CD14-positive monocyte (primary cell): ENCODE data around the gene MAD1L1. TPM values are rescaled to one million over a fixed set of nuclear protein-coding genes. Genes with fewer than 3 reads are reported as not detected.

Source experiments
- DNase-seq, 3 donors: peaks; one replicate each; pipeline ENCODE4 v3.0.0-alpha.2; 2011 to 2022
- H2AFZ ChIP-seq: 2 replicates; pipeline ENCODE4 v1.6.0; 2012; ENCODE audit warnings: mild to moderate bottlenecking, low read depth, low read length, inconsistent platforms; ENCODE audit not compliant: insufficient read depth, poor library complexity, severe bottlenecking
- H3K27ac ChIP-seq, 2 donors: 1 replicate in 1 of 2; 2 replicates in 1 of 2; pipeline ENCODE4 v1.5.1; 2012 to 2013; ENCODE audit warnings: low read length in 2 of 2, control low read depth in 1 of 2, inconsistent platforms in 1 of 2, low read depth in 1 of 2, mild to moderate bottlenecking in 1 of 2
- H3K27me3 ChIP-seq, 2 donors: one replicate each; pipeline versions ENCODE4 v1.6.0 to v1.6.1; 2011 to 2013; ENCODE audit warnings: low read length in 2 of 2; ENCODE audit not compliant: control insufficient read depth in 2 of 2, insufficient read depth in 2 of 2
- H3K36me3 ChIP-seq, 2 donors: replicated peaks in 1 of 2; 1 replicate in 1 of 2; 2 replicates in 1 of 2; pipeline versions ENCODE4 v1.5.1 to v1.6.1; 2012 to 2013; ENCODE audit warnings: low read length in 2 of 2, control low read depth in 1 of 2, inconsistent platforms in 1 of 2, mild to moderate bottlenecking in 1 of 2; ENCODE audit not compliant: insufficient read depth in 2 of 2, control insufficient read depth in 1 of 2
- H3K4me1 ChIP-seq, 2 donors: 1 replicate in 1 of 2; 2 replicates in 1 of 2; pipeline versions ENCODE4 v1.5.1 to v1.6.1; 2012 to 2013; ENCODE audit warnings: low read length in 2 of 2, control low read depth in 1 of 2, inconsistent platforms in 1 of 2, mild to moderate bottlenecking in 1 of 2, moderate library complexity in 1 of 2; ENCODE audit not compliant: insufficient read depth in 2 of 2, control insufficient read depth in 1 of 2
- H3K4me2 ChIP-seq: replicated peaks from 2 replicates; pipeline ENCODE3; 2012; ENCODE audit warnings: low read length, moderate library complexity, mild to moderate bottlenecking; ENCODE audit not compliant: poor library complexity, severe bottlenecking; ENCODE audit errors: extremely low read depth
- H3K4me3 ChIP-seq, 3 experiments: fragments of 200-600 bp in 1 of 3; sonication (generic) in 1 of 3; replicated peaks in 1 of 3; 1 replicate in 2 of 3; 2 replicates in 1 of 3; pipeline ENCODE4 v1.5.1; 2011 to 2013; ENCODE audit warnings: low read length in 3 of 3, mild to moderate bottlenecking in 3 of 3, control low read depth in 2 of 3, low read depth in 2 of 3, inconsistent platforms in 1 of 3, moderate library complexity in 1 of 3
- H3K79me2 ChIP-seq: 2 replicates; pipeline ENCODE4 v1.6.0; 2012; ENCODE audit warnings: mild to moderate bottlenecking, control low read depth, inconsistent platforms, low read length, moderate library complexity; ENCODE audit not compliant: insufficient read depth
- H3K9ac ChIP-seq: 2 replicates; pipeline ENCODE4 v1.6.0; 2017; ENCODE audit warnings: low read length, mild to moderate bottlenecking; ENCODE audit not compliant: insufficient read depth, poor library complexity, severe bottlenecking
- H3K9me3 ChIP-seq, 2 donors: replicated peaks in 1 of 2; 1 replicate in 1 of 2; 2 replicates in 1 of 2; pipeline versions ENCODE4 v1.5.1 to v1.6.1; 2012 to 2013; ENCODE audit warnings: low read length in 2 of 2, control low read depth in 1 of 2; ENCODE audit not compliant: control insufficient read depth in 1 of 2, insufficient read depth in 1 of 2
- H4K20me1 ChIP-seq: 2 replicates; pipeline ENCODE4 v1.6.0; 2012; ENCODE audit warnings: mild to moderate bottlenecking, low read length, control low read depth, moderate library complexity; ENCODE audit not compliant: insufficient read depth
- H3K27ac Mint-ChIP-seq, 7 donors: one replicate each; pipeline ENCODE4 v1.8.0; 2020; ENCODE audit warnings: mild to moderate bottlenecking in 7 of 7, mixed read lengths in 7 of 7, moderate library complexity in 6 of 7, inconsistent platforms in 2 of 7
- H3K27me3 Mint-ChIP-seq, 3 donors: one replicate each; pipeline ENCODE4 v1.8.0; 2021 to 2022; ENCODE audit warnings: low read depth in 3 of 3, mild to moderate bottlenecking in 3 of 3, mixed read lengths in 3 of 3, moderate library complexity in 3 of 3, inconsistent platforms in 1 of 3
- H3K36me3 Mint-ChIP-seq, 2 donors: one replicate each; pipeline ENCODE4 v1.8.0; 2020; ENCODE audit warnings: mixed read lengths in 2 of 2, inconsistent platforms in 1 of 2, mild to moderate bottlenecking in 1 of 2
- H3K4me1 Mint-ChIP-seq: one replicate; pipeline ENCODE4 v1.8.0; 2020; ENCODE audit warnings: mild to moderate bottlenecking, mixed read lengths
- H3K4me3 Mint-ChIP-seq, 2 donors: one replicate each; pipeline ENCODE4 v1.8.0; 2020; ENCODE audit warnings: mild to moderate bottlenecking in 2 of 2, mixed read lengths in 2 of 2, moderate library complexity in 1 of 2
- H3K9me3 Mint-ChIP-seq, 7 donors: one replicate each; pipeline ENCODE4 v1.8.0; 2020 to 2022; ENCODE audit warnings: mixed read lengths in 7 of 7, mild to moderate bottlenecking in 6 of 7, moderate library complexity in 6 of 7, inconsistent platforms in 2 of 7
- CTCF ChIP-seq: fragments of 200-600 bp; IDR thresholded peaks from one replicate; pipeline ENCODE4 v1.8.0; 2022; ENCODE audit warnings: antibody characterized with exemption, mild to moderate bottlenecking
- WGBS: methylation state at CpG from one replicate; pipeline ENCODE4 v1.1.5; 2013; ENCODE audit warnings: missing lambda C conversion rate; ENCODE audit not compliant: insufficient coverage; 5-methylcytosine and 5-hydroxymethylcytosine counted together
- intact Hi-C, 2 donors: fragments of 100-400 bp; cut with micrococcal nuclease; formaldehyde crosslinking; loops; one replicate each; pipeline versions ENCODE4 v1.15.0 to v1.15.1; 2023
- polyA plus RNA-seq, 3 donors: library from polyadenylated mRNA; depleted of rRNA in 1 of 3; unstranded in 2 of 3; stranded (reverse) in 1 of 3; fragments of 300-500 nt in 2 of 3; fragments of >200 nt in 1 of 3; fragmentation: Illumina TruSeq in 2 of 3; gene quantifications; 1 replicate in 2 of 3; 2 replicates in 1 of 3; pipeline ENCODE4 v1.2.3, GENCODE V29; 2012 to 2021

The MAD1L1 gene
- polyA plus RNA-seq, 3 donors, result 22.0 to 39.4 (median 33.2) TPM

GRCh38 chr7:2166625-2167280, 66.0 kb downstream of the MAD1L1 start:
- Mint-ChIP-seq H3K27me3 (no peaks in the 10 kb centered on the region), H3K4me1 (no peaks in the 10 kb centered on the region), H3K27ac (no peak overlapping the region), H3K9me3 (peaks cover 0 to 3% (median 0%) of the 10 kb centered on the region in 7 donors), H3K36me3 (peaks cover 35 to 51% of the 10 kb centered on the region in 2 donors), H3K4me3 (no peak overlapping the region)
- no peak overlapping the region for H2AFZ ChIP-seq
- H3K36me3 ChIP-seq, result peaks cover 3 to 24% of the 10 kb centered on the region in 2 donors
- H3K4me2 ChIP-seq, result no peak overlapping the region
- DNase-seq, result no peak
- over 99% methylated on average over 25 of the region's 25 CpGs for WGBS
- no peak overlapping the region for H3K4me3 ChIP-seq
- no peaks in the 10 kb centered on the region for H3K27me3 ChIP-seq
- H3K4me1 ChIP-seq, result no peaks in the 10 kb centered on the region
- no peak for TF ChIP-seq CTCF
- intact Hi-C loops, result no loop called here
- no peak overlapping the region for H3K27ac ChIP-seq
- no peaks in the 10 kb centered on the region for H3K79me2 ChIP-seq
- no peaks in the 10 kb centered on the region for H3K9me3 ChIP-seq
- no peak overlapping the region for H3K9ac ChIP-seq
- no peaks in the 10 kb centered on the region for H4K20me1 ChIP-seq

- Histone ChIP-seq H4K20me1 (no peaks in the 10 kb centered on the region), H2AFZ (no peak overlapping the region), H3K27me3 (no peaks in the 10 kb centered on the region), H3K9ac (no peak overlapping the region), H3K36me3 (peaks cover 3 to 24% of the 10 kb centered on the region in 2 donors), H3K4me2 (no peak overlapping the region), H3K4me3 (no peak overlapping the region), H3K4me1 (no peaks in the 10 kb centered on the region), H3K79me2 (no peaks in the 10 kb centered on the region), H3K9me3 (no peaks in the 10 kb centered on the region), H3K27ac (no peak overlapping the region)
- Mint-ChIP-seq H3K4me1 (no peaks in the 10 kb centered on the region), H3K27me3 (no peaks in the 10 kb centered on the region), H3K27ac (no peak overlapping the region), H3K9me3 (peaks cover 0 to 3% (median 0%) of the 10 kb centered on the region in 7 donors), H3K36me3 (peaks cover 35 to 53% of the 10 kb centered on the region in 2 donors), H3K4me3 (no peak overlapping the region)
- DNase-seq, result no peak
- no peak for TF ChIP-seq CTCF
- intact Hi-C loops, result no loop called here
- 84% methylated on average over 21 of the region's 28 CpGs for WGBS
Measured at GRCh38 chr7:2165610-2166594, 66.8 kb downstream of the MAD1L1 start.
